ENCODE measurements around the gene IQSEC3.

The IQSEC3 gene

GRCh38 chr12:154058-154457 is 87.5 kb downstream of the IQSEC3 start:
- TF ChIP-seq CTCF (conservative IDR thresholded peaks at IDR 0.05; ENCODE audit: low read depth, low read length), result no peak
- no peaks in the 10 kb centered on the region for H4K20me1 ChIP-seq (ENCODE audit: insufficient read depth)
- no peaks in the 10 kb centered on the region for H3K36me3 ChIP-seq (ENCODE audit: insufficient read depth)
- no peaks in the 10 kb centered on the region for H3K79me2 ChIP-seq (ENCODE audit: insufficient read depth, low read depth)
- no peaks in the 10 kb centered on the region for H3K4me1 ChIP-seq (ENCODE audit: low read depth, poor library complexity, severe bottlenecking)
- H3K9ac ChIP-seq, result no peak overlapping the region
- no peak overlapping the region for H3K27ac ChIP-seq
- no peak overlapping the region for H3K4me3 ChIP-seq (IDR thresholded peaks at IDR 0.05; ENCODE audit: insufficient read depth, low read depth, low read length)
- no peaks in the 10 kb centered on the region; the same call in 1 of the 2 replicates for H3K27me3 ChIP-seq (ENCODE audit: insufficient read depth, low read depth)
- H2AFZ ChIP-seq (ENCODE audit: low read depth), result no peak overlapping the region
- H3K4me2 ChIP-seq, result no peak overlapping the region

GRCh38 chr12:155006-155405 is 88.4 kb downstream of the IQSEC3 start:
- no peak overlapping the region for H3K27ac ChIP-seq
- no peaks in the 10 kb centered on the region for H3K79me2 ChIP-seq (ENCODE audit: insufficient read depth, low read depth)
- H3K9ac ChIP-seq, result no peak overlapping the region
- H3K27me3 ChIP-seq (ENCODE audit: insufficient read depth, low read depth), result no peaks in the 10 kb centered on the region; the same call in 1 of the 2 replicates
- H2AFZ ChIP-seq (ENCODE audit: low read depth), result no peak overlapping the region
- no peak for TF ChIP-seq CTCF (conservative IDR thresholded peaks at IDR 0.05; ENCODE audit: low read depth, low read length)
- H3K4me3 ChIP-seq (IDR thresholded peaks at IDR 0.05; ENCODE audit: insufficient read depth, low read depth, low read length), result no peak overlapping the region
- H3K4me2 ChIP-seq, result no peak overlapping the region
- no peaks in the 10 kb centered on the region for H3K4me1 ChIP-seq (ENCODE audit: low read depth, poor library complexity, severe bottlenecking)
- no peaks in the 10 kb centered on the region for H4K20me1 ChIP-seq (ENCODE audit: insufficient read depth)
- no peaks in the 10 kb centered on the region for H3K36me3 ChIP-seq (ENCODE audit: insufficient read depth)

- TF ChIP-seq CTCF (conservative IDR thresholded peaks at IDR 0.05; ENCODE audit: low read depth, low read length), result no peak
- Histone ChIP-seq H3K27ac (no peak overlapping the region), H3K4me1 (ENCODE audit: low read depth, poor library complexity, severe bottlenecking) (no peaks in the 10 kb centered on the region), H3K4me2 (no peak overlapping the region), H3K9ac (no peak overlapping the region), H3K79me2 (ENCODE audit: insufficient read depth, low read depth) (no peaks in the 10 kb centered on the region), H3K27me3 (ENCODE audit: insufficient read depth, low read depth) (no peaks in the 10 kb centered on the region; the same call in 1 of the 2 replicates), H4K20me1 (ENCODE audit: insufficient read depth) (no peaks in the 10 kb centered on the region), H3K36me3 (ENCODE audit: insufficient read depth) (no peaks in the 10 kb centered on the region), H2AFZ (ENCODE audit: low read depth) (no peak overlapping the region), H3K4me3 (IDR thresholded peaks at IDR 0.05; ENCODE audit: insufficient read depth, low read depth, low read length) (no peak overlapping the region)
These were observed 89.1 kb downstream of the IQSEC3 start for GRCh38 chr12:155646-156045.

GRCh38 chr12:156945-157344 is 90.4 kb downstream of the IQSEC3 start:
- Histone ChIP-seq H3K4me1 (ENCODE audit: low read depth, poor library complexity, severe bottlenecking) (no peaks in the 10 kb centered on the region), H3K4me3 (IDR thresholded peaks at IDR 0.05; ENCODE audit: insufficient read depth, low read depth, low read length) (no peak overlapping the region), H4K20me1 (ENCODE audit: insufficient read depth) (no peaks in the 10 kb centered on the region), H3K79me2 (ENCODE audit: insufficient read depth, low read depth) (no peaks in the 10 kb centered on the region), H3K4me2 (no peak overlapping the region), H3K9ac (no peak overlapping the region), H2AFZ (ENCODE audit: low read depth) (no peak overlapping the region), H3K27me3 (ENCODE audit: insufficient read depth, low read depth) (no peaks in the 10 kb centered on the region; the same call in 1 of the 2 replicates), H3K36me3 (ENCODE audit: insufficient read depth) (no peaks in the 10 kb centered on the region), H3K27ac (no peak overlapping the region)
- no peak for TF ChIP-seq CTCF (conservative IDR thresholded peaks at IDR 0.05; ENCODE audit: low read depth, low read length)
